Umbilical cord (tissue), 2 donors: Measurements from ENCODE around the gene F5. TPM values are rescaled to one million over a fixed set of nuclear protein-coding genes. Genes with fewer than 3 reads are reported as not detected.

Experiments used
- DNase-seq: peaks from one replicate; pipeline ENCODE4 v3.0.0-alpha.2; 2015; ENCODE audit warnings: low spot score
- total RNA-seq: library from RNA; depleted of rRNA; stranded (reverse); fragments of >200 nt; gene quantifications from one replicate; pipeline ENCODE4 v1.2.3, GENCODE V29; 2014; ENCODE audit warnings: low replicate concordance; ENCODE audit not compliant: insufficient read depth

The F5 gene
- 2.9 TPM for total RNA-seq

GRCh38 chr1:169586395-169587255 is at the start of gene F5:
Gene F5, minus strand, starts transcription at chr1:169586481. Its CDS starts 95 bp downstream, at chr1:169586386.
- DNase-seq, result peak; percentile 68

- no peak for DNase-seq
These were observed 48.6 kb upstream of the F5 start for GRCh38 chr1:169634877-169635276.

GRCh38 chr1:169634145-169634544 is 47.9 kb upstream of the F5 start:
- DNase-seq, result no peak

- no peak for DNase-seq
These were observed 45.0 kb upstream of the F5 start for GRCh38 chr1:169631249-169631648.

GRCh38 chr1:169630006-169630405 is 43.7 kb upstream of the F5 start, which contains the start of gene SELP:
Gene SELP, minus strand, starts transcription at chr1:169630124. Its CDS starts 50 bp downstream, at chr1:169630074.
- DNase-seq, result peak; percentile 1

GRCh38 chr1:169624912-169625311 is 38.6 kb upstream of the F5 start:
- no peak for DNase-seq

- DNase-seq, result peak; percentile 13
These were observed 37.8 kb upstream of the F5 start for GRCh38 chr1:169624122-169624521.

GRCh38 chr1:169623132-169623926 is 37.0 kb upstream of the F5 start:
- DNase-seq, result no peak

GRCh38 chr1:169620565-169620964 is 34.3 kb upstream of the F5 start:
- no peak for DNase-seq

- no peak for DNase-seq
These were observed 32.1 kb upstream of the F5 start for GRCh38 chr1:169618367-169618766.

GRCh38 chr1:169615803-169616202 is 29.5 kb upstream of the F5 start:
- peak; percentile 19 for DNase-seq

- no peak for DNase-seq
These were observed 24.6 kb upstream of the F5 start for GRCh38 chr1:169610858-169611257.

GRCh38 chr1:169610108-169610507 is 23.8 kb upstream of the F5 start:
- peak; percentile 38 for DNase-seq

GRCh38 chr1:169608226-169608625 is 21.9 kb upstream of the F5 start:
- no peak for DNase-seq

- DNase-seq, result no peak
These were observed 18.7 kb upstream of the F5 start for GRCh38 chr1:169604781-169605560.

GRCh38 chr1:169601096-169601881 is 15.0 kb upstream of the F5 start:
- DNase-seq, result peak; percentile 45

GRCh38 chr1:169595764-169596711 is 9.8 kb upstream of the F5 start:
- DNase-seq, result peak; percentile 54

GRCh38 chr1:169594391-169594790 is 8.1 kb upstream of the F5 start:
- DNase-seq, result no peak

- no peak for DNase-seq
These were observed 4.7 kb upstream of the F5 start for GRCh38 chr1:169590932-169591331.
